Adrenal gland (tissue), 12 donors: ENCODE measurements around the gene GPAM. TPM values are rescaled to one million over a fixed set of nuclear protein-coding genes. Genes with fewer than 3 reads are reported as not detected.

Experiments
- DNase-seq, 7 donors: peaks; one replicate each; pipeline ENCODE4 v3.0.0-alpha.2; 2019 to 2020
- H3K27ac ChIP-seq, 5 donors: fragments of 200-600 bp; sonication (generic) in 4 of 5; 1 replicate in 3 of 5; 2 replicates in 2 of 5; pipeline versions ENCODE4 v1.5.1 to v1.8.0; 2016 to 2020; ENCODE audit warnings: mild to moderate bottlenecking in 1 of 5
- H3K27me3 ChIP-seq: fragments of 200-600 bp; 2 replicates; pipeline ENCODE4 v1.8.0; 2021
- H3K36me3 ChIP-seq, 2 donors: fragments of 200-600 bp; replicated peaks in 1 of 2; 1 replicate in 1 of 2; 2 replicates in 1 of 2; pipeline versions ENCODE4 v1.5.1 to v1.8.0; 2018 to 2022
- H3K4me1 ChIP-seq, 2 donors: fragments of 200-600 bp; replicated peaks in 1 of 2; 1 replicate in 1 of 2; 2 replicates in 1 of 2; pipeline versions ENCODE4 v1.5.1 to v1.8.0; 2018 to 2021
- H3K4me3 ChIP-seq, 4 donors: fragments of 200-600 bp; sonication (generic) in 3 of 4; one replicate each; pipeline ENCODE4 v1.5.1; 2016 to 2018
- H3K9me3 ChIP-seq, 3 donors: fragments of 200-600 bp; sonication (generic) in 1 of 3; replicated peaks in 1 of 3; 1 replicate in 2 of 3; 2 replicates in 1 of 3; pipeline versions ENCODE4 v1.5.1 to v1.8.0; 2016 to 2021
- POLR2A ChIP-seq, 2 donors: fragments of 450-650 bp; IDR thresholded peaks; one replicate each; pipeline ENCODE4 v1.6.1; 2017; ENCODE audit warnings: antibody characterized with exemption in 2 of 2, mild to moderate bottlenecking in 2 of 2, moderate library complexity in 1 of 2
- WGBS, 4 donors: extraction: QIAGEN DNeasy Blood & Tissue Kit in 2 of 4; methylation state at CpG; one replicate each; pipeline versions ENCODE4 v1.1.5 to v1.1.7; 2013 to 2017; 5-methylcytosine and 5-hydroxymethylcytosine counted together
- intact Hi-C, 2 donors: fragments of 100-400 bp; cut with DNase I; formaldehyde crosslinking; loops; one replicate each; pipeline versions ENCODE4 v1.14.1 to v1.15.0; 2022 to 2023
- polyA plus RNA-seq, 3 donors: library from polyadenylated mRNA; stranded (reverse); fragments of 200-250 nt in 2 of 3; fragments of 350-450 nt in 1 of 3; fragmentation: Illumina TruSeq in 1 of 3; extraction: RNeasy Lipid Tissue Mini Kit (QIAGEN cat#74804) in 1 of 3; gene quantifications; one replicate each; pipeline ENCODE4 v1.2.3, GENCODE V29; 2013 to 2014
- total RNA-seq, 9 donors: library from RNA; depleted of rRNA in 4 of 9; stranded (reverse); fragments of >200 nt in 4 of 9; fragments of 120-200 nt in 1 of 9; fragmentation: NEBNext Ultra II Directional in 1 of 9; extraction: Animal tissue kit (Norgen Biotek cat#: 25700) in 1 of 9; gene quantifications; one replicate each; pipeline versions ENCODE4 v1.1.0 to v1.2.4, GENCODE V29; 2013 to 2023
- TF ChIP-seq, protein P1 (sequence below), 6 experiments: fragments of 450-650 bp in 4 of 6; fragments of 200-600 bp in 2 of 6; sonication (generic) in 1 of 6; IDR thresholded peaks; 1 replicate in 5 of 6; 2 replicates in 1 of 6; pipeline versions ENCODE4 v1.5.1 to v1.8.0; 2016 to 2021; ENCODE audit warnings: antibody characterized with exemption in 6 of 6, mild to moderate bottlenecking in 2 of 6, moderate library complexity in 1 of 6
- donor health status: healthy with polysubstance abuse.
- donor health status: Bipolar disorder and iron deficiency.
- donor health status: DM: yes; HTN: yes; CAD: no.
- donor health status: DM: no; HTN: no; CAD: no.
- donor health status: DM: no; HTN: no; CAD: no.
- donor health status: DM: yes; HTN: yes; CAD: no.

The GPAM gene
- total and polyA plus RNA-seq, 12 donors = 15.9 to 297 (median 104) TPM

GRCh38 chr10:112160834-112161233 is 22.7 kb downstream of the GPAM start:
- H3K9me3 ChIP-seq = no peaks in the 10 kb centered on the region
- 89 to 100% (median 94%) methylated on average over 3 of the region's 3 CpGs for WGBS, 4 donors
- H3K4me1 ChIP-seq = no peaks in the 10 kb centered on the region
- peaks cover 0 to 85% of the 10 kb centered on the region in 2 donors for H3K36me3 ChIP-seq
- H3K4me3 ChIP-seq = no peak overlapping the region
- intact Hi-C loops = loop anchor here in 1 of 2 donors (10.0 kb wide), 1 partner anchor 154 kb away; no protein-coding TSS in a partner anchor
- no peak overlapping the region for H3K27ac ChIP-seq
- H3K27me3 ChIP-seq = no peaks in the 10 kb centered on the region
- DNase-seq = no peak
- no peak for TF ChIP-seq POLR2A (IDR thresholded peaks at IDR 0.05)
- TF ChIP-seq, protein P1, sequence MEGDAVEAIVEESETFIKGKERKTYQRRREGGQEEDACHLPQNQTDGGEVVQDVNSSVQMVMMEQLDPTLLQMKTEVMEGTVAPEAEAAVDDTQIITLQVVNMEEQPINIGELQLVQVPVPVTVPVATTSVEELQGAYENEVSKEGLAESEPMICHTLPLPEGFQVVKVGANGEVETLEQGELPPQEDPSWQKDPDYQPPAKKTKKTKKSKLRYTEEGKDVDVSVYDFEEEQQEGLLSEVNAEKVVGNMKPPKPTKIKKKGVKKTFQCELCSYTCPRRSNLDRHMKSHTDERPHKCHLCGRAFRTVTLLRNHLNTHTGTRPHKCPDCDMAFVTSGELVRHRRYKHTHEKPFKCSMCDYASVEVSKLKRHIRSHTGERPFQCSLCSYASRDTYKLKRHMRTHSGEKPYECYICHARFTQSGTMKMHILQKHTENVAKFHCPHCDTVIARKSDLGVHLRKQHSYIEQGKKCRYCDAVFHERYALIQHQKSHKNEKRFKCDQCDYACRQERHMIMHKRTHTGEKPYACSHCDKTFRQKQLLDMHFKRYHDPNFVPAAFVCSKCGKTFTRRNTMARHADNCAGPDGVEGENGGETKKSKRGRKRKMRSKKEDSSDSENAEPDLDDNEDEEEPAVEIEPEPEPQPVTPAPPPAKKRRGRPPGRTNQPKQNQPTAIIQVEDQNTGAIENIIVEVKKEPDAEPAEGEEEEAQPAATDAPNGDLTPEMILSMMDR (IDR thresholded peaks at IDR 0.05) = no peak

DNA sequence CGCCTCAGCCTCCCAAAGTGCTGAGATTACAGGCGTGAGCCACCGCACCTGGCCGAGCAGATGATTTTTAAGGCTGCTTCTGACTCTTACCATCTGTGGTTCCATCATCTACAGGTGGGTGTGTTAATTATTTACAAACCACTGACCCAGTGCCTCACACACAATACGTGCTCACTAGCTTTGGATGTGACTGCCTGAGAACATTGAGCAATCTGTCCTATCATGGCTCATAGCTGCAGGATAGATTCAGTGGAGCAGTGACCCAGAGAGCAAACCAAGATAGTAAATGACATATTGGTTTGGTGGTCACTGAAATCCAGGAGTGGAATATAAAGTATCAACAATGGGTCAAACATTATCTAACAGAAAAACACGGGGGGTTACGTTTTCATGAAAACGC is 24.1 kb downstream of the GPAM start:
- H3K27me3 ChIP-seq = no peaks in the 10 kb centered on the region
- H3K27ac ChIP-seq = no peak overlapping the region
- no peak overlapping the region for H3K4me3 ChIP-seq
- TF ChIP-seq POLR2A (IDR thresholded peaks at IDR 0.05) = no peak
- TF ChIP-seq, protein P1 (IDR thresholded peaks at IDR 0.05) = no peak
- H3K9me3 ChIP-seq = no peaks in the 10 kb centered on the region
- DNase-seq = no peak
- intact Hi-C loops = no loop called here
- peaks cover 0 to 86% of the 10 kb centered on the region in 2 donors for H3K36me3 ChIP-seq
- no peaks in the 10 kb centered on the region for H3K4me1 ChIP-seq
- 94 to 96% (median 96%) methylated on average over 8 of the region's 8 CpGs for WGBS, 4 donors

- Histone ChIP-seq H3K36me3 (peaks cover 0 to 49% of the 10 kb centered on the region in 2 donors), H3K4me3 (no peak overlapping the region), H3K4me1 (no peaks in the 10 kb centered on the region), H3K27ac (no peak overlapping the region), H3K27me3 (no peaks in the 10 kb centered on the region), H3K9me3 (no peaks in the 10 kb centered on the region)
- intact Hi-C loops = no loop called here
- no peak for DNase-seq
- 91 to 99% (median 94%) methylated on average over 4 of the region's 4 CpGs for WGBS, 4 donors
- no peak for TF ChIP-seq POLR2A (IDR thresholded peaks at IDR 0.05)
- TF ChIP-seq, protein P1 (IDR thresholded peaks at IDR 0.05) = no peak
These were observed 32.0 kb downstream of the GPAM start for GRCh38 chr10:112151524-112152039.

DNA sequence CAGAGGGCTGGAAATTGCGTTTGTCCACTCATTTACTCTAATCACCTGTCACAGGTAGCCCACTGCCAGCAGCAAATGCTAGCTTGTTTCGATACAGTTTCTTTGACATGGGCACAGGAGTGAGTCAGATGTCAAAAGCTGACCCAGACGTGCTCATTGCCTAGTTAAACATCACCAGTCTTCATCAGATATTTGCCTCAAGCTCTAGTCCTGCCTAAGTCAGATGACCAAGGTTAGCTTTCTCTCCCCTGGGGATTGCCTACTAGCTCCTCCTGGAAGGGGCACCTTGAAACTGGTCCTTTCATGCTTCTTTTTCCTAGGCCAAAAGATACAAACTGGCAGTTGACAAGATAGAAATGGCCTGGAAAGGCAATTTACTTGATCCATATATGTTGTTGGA is 35.2 kb downstream of the GPAM start:
- Histone ChIP-seq H3K27ac (no peak overlapping the region), H3K27me3 (no peaks in the 10 kb centered on the region), H3K4me1 (no peaks in the 10 kb centered on the region), H3K36me3 (peaks cover 0 to 20% of the 10 kb centered on the region in 2 donors), H3K4me3 (no peak overlapping the region), H3K9me3 (no peaks in the 10 kb centered on the region)
- intact Hi-C loops = loop anchor here (10.0 kb wide), 2 partner anchors 156 to 296 kb away; partner anchors contain the start of genes VTI1A (in 1 of the 2) and ZDHHC6 (in 1 of the 2)
- 83 to 92% (median 88%) methylated on average over 3 of the region's 3 CpGs for WGBS, 4 donors
- no peak for DNase-seq
- TF ChIP-seq, protein P1 (IDR thresholded peaks at IDR 0.05) = no peak
- no peak for TF ChIP-seq POLR2A (IDR thresholded peaks at IDR 0.05)
